Panc1 (cell line): ENCODE results near the gene ELK1.

Source experiments
- POLR2AphosphoS5 ChIP-seq: IDR thresholded peaks from 2 replicates; pipeline ENCODE4 v1.6.1; 2012; ENCODE audit warnings: mild to moderate bottlenecking, low read depth, low read length, moderate library complexity
- TF ChIP-seq, protein P1 (sequence below): fragments of 450-650 bp; IDR thresholded peaks from 2 replicates; pipeline ENCODE4 v1.5.1; 2017; ENCODE audit warnings: mild to moderate bottlenecking

DNA sequence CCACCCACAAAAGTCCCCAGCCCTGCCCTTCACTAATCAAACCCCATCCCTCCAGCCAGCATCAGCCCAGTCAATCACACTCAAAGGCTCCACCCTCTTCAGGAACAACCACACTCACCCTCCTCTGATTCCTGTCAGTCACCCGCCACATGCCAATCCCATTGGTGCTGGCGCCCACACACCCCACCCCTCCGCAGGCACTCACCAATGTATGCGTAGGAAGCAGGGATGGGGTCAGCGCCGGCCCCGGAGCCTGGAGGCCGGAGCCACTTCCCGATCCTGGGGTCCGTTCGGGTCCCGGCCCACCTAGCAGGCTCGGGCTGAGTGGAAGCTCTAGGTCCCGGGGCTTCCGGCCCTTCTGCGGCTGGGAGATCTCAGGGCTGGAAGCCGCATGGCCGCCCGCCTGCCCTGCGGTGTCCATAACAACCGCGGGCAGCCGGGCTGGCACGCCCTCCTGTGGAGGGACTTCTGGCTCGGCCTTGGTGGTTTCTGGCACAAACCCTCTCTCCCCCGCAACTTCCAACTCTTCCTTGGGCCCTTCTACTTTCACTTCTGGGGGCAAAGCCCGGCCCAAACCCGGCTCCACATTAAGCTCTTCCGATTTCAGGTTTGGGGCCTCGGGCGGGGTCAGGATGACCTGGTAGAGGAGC, 12.7 kb downstream of the ELK1 start:
- TF ChIP-seq, protein P1, sequence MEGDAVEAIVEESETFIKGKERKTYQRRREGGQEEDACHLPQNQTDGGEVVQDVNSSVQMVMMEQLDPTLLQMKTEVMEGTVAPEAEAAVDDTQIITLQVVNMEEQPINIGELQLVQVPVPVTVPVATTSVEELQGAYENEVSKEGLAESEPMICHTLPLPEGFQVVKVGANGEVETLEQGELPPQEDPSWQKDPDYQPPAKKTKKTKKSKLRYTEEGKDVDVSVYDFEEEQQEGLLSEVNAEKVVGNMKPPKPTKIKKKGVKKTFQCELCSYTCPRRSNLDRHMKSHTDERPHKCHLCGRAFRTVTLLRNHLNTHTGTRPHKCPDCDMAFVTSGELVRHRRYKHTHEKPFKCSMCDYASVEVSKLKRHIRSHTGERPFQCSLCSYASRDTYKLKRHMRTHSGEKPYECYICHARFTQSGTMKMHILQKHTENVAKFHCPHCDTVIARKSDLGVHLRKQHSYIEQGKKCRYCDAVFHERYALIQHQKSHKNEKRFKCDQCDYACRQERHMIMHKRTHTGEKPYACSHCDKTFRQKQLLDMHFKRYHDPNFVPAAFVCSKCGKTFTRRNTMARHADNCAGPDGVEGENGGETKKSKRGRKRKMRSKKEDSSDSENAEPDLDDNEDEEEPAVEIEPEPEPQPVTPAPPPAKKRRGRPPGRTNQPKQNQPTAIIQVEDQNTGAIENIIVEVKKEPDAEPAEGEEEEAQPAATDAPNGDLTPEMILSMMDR: no peak
- no peak for TF ChIP-seq POLR2AphosphoS5
